ENCODE measurements around the gene HS6ST2. TPM values are rescaled to one million over a fixed set of nuclear protein-coding genes. Genes with fewer than 3 reads are reported as not detected.

HS6ST2 gene
- total and polyA plus RNA-seq, 2 donors from 2014 or later = 2.0 to 11.9 TPM

GRCh38 chrX:132957211-132958090 lies 978 bp downstream of the HS6ST2 start:
- H3K36me3 ChIP-seq (ENCODE audit: control insufficient read depth in 2 of 3, insufficient read depth in 3 of 3, low read length in 3 of 3) = no peaks in the 10 kb centered on the region
- no peak for TF ChIP-seq CTCF (IDR thresholded peaks at IDR 0.05; ENCODE audit: borderline replicate concordance, extremely low read depth, insufficient read depth)
- no peaks in the 10 kb centered on the region for H3K27me3 ChIP-seq (ENCODE audit: control insufficient read depth, insufficient read depth, low read length)
- FAIRE-seq (no peak), DNase-seq (peak; percentile 55 to 71 (median 69))
- no peaks in the 10 kb centered on the region for H3K9me3 ChIP-seq (ENCODE audit: control insufficient read depth in 2 of 3, insufficient read depth in 1 of 3, low read length in 3 of 3)
- H3K4me3 ChIP-seq (ENCODE audit: low read length in 3 of 3) = peak overlapping the region; percentile 38 to 50 (median 48)
- H3K27ac ChIP-seq (ENCODE audit: low read depth in 2 of 2, low read length in 2 of 2) = no peak overlapping the region
- no peaks in the 10 kb centered on the region for H3K4me1 ChIP-seq (ENCODE audit: control insufficient read depth in 2 of 3, insufficient read depth in 2 of 3, low read depth in 1 of 3, low read length in 3 of 3)
- H3K9ac ChIP-seq (ENCODE audit: low read length in 3 of 3) = no peak overlapping the region
- intact Hi-C loops (cut with DNase I) = no loop called here

GRCh38 chrX:132956421-132957210 lies 1.8 kb downstream of the HS6ST2 start:
- no peak for TF ChIP-seq CTCF (IDR thresholded peaks at IDR 0.05; ENCODE audit: borderline replicate concordance, extremely low read depth, insufficient read depth)
- intact Hi-C loops (cut with DNase I) = no loop called here
- H3K4me3 ChIP-seq (ENCODE audit: low read length in 3 of 3) = peak overlapping the region; percentile 38 to 50 (median 48)
- no peak overlapping the region for H3K9ac ChIP-seq (ENCODE audit: low read length in 3 of 3)
- no peaks in the 10 kb centered on the region for H3K36me3 ChIP-seq (ENCODE audit: control insufficient read depth in 2 of 3, insufficient read depth in 3 of 3, low read length in 3 of 3)
- H3K27ac ChIP-seq (ENCODE audit: low read depth in 2 of 2, low read length in 2 of 2) = no peak overlapping the region
- H3K4me1 ChIP-seq (ENCODE audit: control insufficient read depth in 2 of 3, insufficient read depth in 2 of 3, low read depth in 1 of 3, low read length in 3 of 3) = no peaks in the 10 kb centered on the region
- no peaks in the 10 kb centered on the region for H3K27me3 ChIP-seq (ENCODE audit: control insufficient read depth, insufficient read depth, low read length)
- peak in 4 of 5 donors; percentile 25 to 77 (median 40) for DNase-seq
- no peak for FAIRE-seq
- H3K9me3 ChIP-seq (ENCODE audit: control insufficient read depth in 2 of 3, insufficient read depth in 1 of 3, low read length in 3 of 3) = no peaks in the 10 kb centered on the region

- Histone ChIP-seq H3K4me1 (ENCODE audit: control insufficient read depth in 2 of 3, insufficient read depth in 2 of 3, low read depth in 1 of 3, low read length in 3 of 3) (no peaks in the 10 kb centered on the region), H3K9me3 (ENCODE audit: control insufficient read depth in 2 of 3, insufficient read depth in 1 of 3, low read length in 3 of 3) (no peaks in the 10 kb centered on the region), H3K27me3 (ENCODE audit: control insufficient read depth, insufficient read depth, low read length) (no peaks in the 10 kb centered on the region), H3K36me3 (ENCODE audit: control insufficient read depth in 2 of 3, insufficient read depth in 3 of 3, low read length in 3 of 3) (no peaks in the 10 kb centered on the region), H3K27ac (ENCODE audit: low read depth in 2 of 2, low read length in 2 of 2) (no peak overlapping the region), H3K4me3 (ENCODE audit: low read length in 3 of 3) (peak overlapping the region in 2 of 3 donors; percentile 30 to 48), H3K9ac (ENCODE audit: low read length in 3 of 3) (no peak overlapping the region)
- FAIRE-seq (no peak), DNase-seq (peak in 1 of 5 donors; percentile 52)
- intact Hi-C loops (cut with DNase I) = no loop called here
- no peak for TF ChIP-seq CTCF (IDR thresholded peaks at IDR 0.05; ENCODE audit: borderline replicate concordance, extremely low read depth, insufficient read depth)
Measured at GRCh38 chrX:132955690-132956089, 2.7 kb downstream of the HS6ST2 start.
